ENCODE measurements around the gene MAP2K6.

- TF ChIP-seq EZH2phosphoT487 (IDR thresholded peaks at IDR 0.05) (no peak), CTCF (IDR thresholded peaks at IDR 0.05) (no peak)
Observed at GRCh38 chr17:69516911-69517310, 102.4 kb downstream of the MAP2K6 start.
